Calu3 (cell line): ENCODE measurements around the gene SH3PXD2B. TPM values are rescaled to one million over a fixed set of nuclear protein-coding genes. Genes with fewer than 3 reads are reported as not detected.
A peak's percentile ranks its signal among the peaks of the same experiment; 100 is the strongest.
"Not testable (repeated sequence)": the region's sequence is repeated elsewhere in the genome, so short reads cannot be mapped to it uniquely, and the experiment has no call there.

Experiments used
- BruUV-seq: library from RNA; stranded (reverse); fragments of 400-500 nt; replicated peaks from 2 replicates; lab custom pipeline; 2021; lab: Mats Ljungman, UMichigan
- CTCF ChIA-PET: fragments of 300-600 bp; sonication (Branson Sonifier 250); formaldehyde crosslinking; loops from one replicate; lab custom pipeline; 2022; ENCODE audit warnings: antibody characterized with exemption; lab: Charles Lee
- DNase-seq: peaks from one replicate; pipeline ENCODE4 v3.0.0; 2022
- H3K27ac Mint-ChIP-seq: one replicate; pipeline ENCODE4 v1.8.0; 2022; ENCODE audit warnings: mixed read lengths; ENCODE audit not compliant: unreplicated experiment
- H3K27me3 Mint-ChIP-seq: one replicate; pipeline ENCODE4 v1.8.0; 2022; ENCODE audit warnings: mixed read lengths; ENCODE audit not compliant: unreplicated experiment
- H3K36me3 Mint-ChIP-seq: one replicate; pipeline ENCODE4 v1.8.0; 2022; ENCODE audit warnings: mild to moderate bottlenecking, moderate library complexity, mixed read lengths; ENCODE audit not compliant: insufficient read depth, unreplicated experiment
- H3K4me1 Mint-ChIP-seq: one replicate; pipeline ENCODE4 v1.8.0; 2022; ENCODE audit warnings: mild to moderate bottlenecking, low read depth, mixed read lengths; ENCODE audit not compliant: unreplicated experiment
- H3K4me3 Mint-ChIP-seq: one replicate; pipeline ENCODE4 v1.8.0; 2022; ENCODE audit warnings: mild to moderate bottlenecking, low read depth, moderate library complexity, mixed read lengths; ENCODE audit not compliant: unreplicated experiment
- H3K9me3 Mint-ChIP-seq: one replicate; pipeline ENCODE4 v1.8.0; 2022; ENCODE audit warnings: low read depth, mixed read lengths; ENCODE audit not compliant: unreplicated experiment
- intact Hi-C: fragments of 100-400 bp; cut with micrococcal nuclease; formaldehyde crosslinking; loops from one replicate; pipeline ENCODE4 v1.10.0; 2022; ENCODE audit not compliant: unreplicated experiment
- total RNA-seq: library from RNA; stranded (reverse); gene quantifications from 2 replicates; pipeline ENCODE4 v1.2.3, GENCODE V29; 2022
- TF ChIP-seq, protein P1 (sequence below): fragments of 200-600 bp; IDR thresholded peaks from one replicate; pipeline ENCODE4 v1.8.0; 2022; ENCODE audit warnings: antibody characterized with exemption; ENCODE audit not compliant: unreplicated experiment

Gene SH3PXD2B
- total RNA-seq, 1 experiment from 2014 or later: 25.6 TPM

DNA sequence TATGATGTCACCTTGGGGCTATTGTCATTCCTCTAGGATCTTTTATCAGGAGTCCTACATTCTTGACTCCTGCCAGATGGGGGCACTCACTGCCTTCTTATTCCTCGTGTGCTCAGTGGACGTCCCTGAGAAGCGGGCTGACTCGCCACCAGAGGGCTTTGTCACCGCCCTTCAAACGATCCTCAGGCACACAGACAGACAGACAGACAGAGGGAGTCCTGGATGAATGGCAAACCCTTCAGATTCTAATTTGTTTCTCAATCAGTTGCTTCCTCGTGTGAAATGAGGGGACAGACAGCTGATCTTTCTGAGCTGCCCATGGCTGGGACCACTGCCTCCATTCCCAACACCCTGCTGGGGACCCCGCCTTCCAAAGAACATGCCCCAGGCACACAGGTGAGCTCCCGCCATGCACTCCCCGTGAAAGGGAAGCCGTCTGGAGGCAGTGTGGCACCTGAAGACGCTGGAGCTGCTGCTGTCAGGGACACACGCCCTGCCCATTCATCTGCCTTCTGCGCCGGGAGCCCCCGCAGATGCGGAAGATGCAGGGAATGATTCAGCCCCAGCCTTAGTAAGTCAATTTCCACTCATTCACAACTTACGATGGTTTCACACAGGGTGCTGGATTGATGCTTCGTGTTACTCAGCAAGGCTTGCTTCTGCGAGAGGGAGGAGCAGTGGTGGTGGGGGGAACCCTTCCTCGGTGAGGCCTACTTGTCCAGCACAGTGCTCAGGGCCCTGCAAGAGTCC lies 24.9 kb upstream of the SH3PXD2B start:
- no peaks in the 10 kb centered on the region for H3K36me3 Mint-ChIP-seq
- peak; percentile 89 for DNase-seq
- intact Hi-C loops: loop anchor here (1.0 to 10.0 kb wide), 2 partner anchors 218 to 476 kb away; partner anchors contain the start of gene RPL26L1
- no peaks in the 10 kb centered on the region for H3K4me1 Mint-ChIP-seq
- peaks cover 43% of the 10 kb centered on the region for H3K27me3 Mint-ChIP-seq
- no peak overlapping the region for H3K27ac Mint-ChIP-seq
- no peaks in the 10 kb centered on the region for H3K9me3 Mint-ChIP-seq
- TF ChIP-seq, protein P1, sequence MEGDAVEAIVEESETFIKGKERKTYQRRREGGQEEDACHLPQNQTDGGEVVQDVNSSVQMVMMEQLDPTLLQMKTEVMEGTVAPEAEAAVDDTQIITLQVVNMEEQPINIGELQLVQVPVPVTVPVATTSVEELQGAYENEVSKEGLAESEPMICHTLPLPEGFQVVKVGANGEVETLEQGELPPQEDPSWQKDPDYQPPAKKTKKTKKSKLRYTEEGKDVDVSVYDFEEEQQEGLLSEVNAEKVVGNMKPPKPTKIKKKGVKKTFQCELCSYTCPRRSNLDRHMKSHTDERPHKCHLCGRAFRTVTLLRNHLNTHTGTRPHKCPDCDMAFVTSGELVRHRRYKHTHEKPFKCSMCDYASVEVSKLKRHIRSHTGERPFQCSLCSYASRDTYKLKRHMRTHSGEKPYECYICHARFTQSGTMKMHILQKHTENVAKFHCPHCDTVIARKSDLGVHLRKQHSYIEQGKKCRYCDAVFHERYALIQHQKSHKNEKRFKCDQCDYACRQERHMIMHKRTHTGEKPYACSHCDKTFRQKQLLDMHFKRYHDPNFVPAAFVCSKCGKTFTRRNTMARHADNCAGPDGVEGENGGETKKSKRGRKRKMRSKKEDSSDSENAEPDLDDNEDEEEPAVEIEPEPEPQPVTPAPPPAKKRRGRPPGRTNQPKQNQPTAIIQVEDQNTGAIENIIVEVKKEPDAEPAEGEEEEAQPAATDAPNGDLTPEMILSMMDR: peak; percentile 86
- H3K4me3 Mint-ChIP-seq: no peak overlapping the region
- CTCF ChIA-PET: interaction anchor here (1.0 to 1.2 kb wide), 2 partner anchors 218 to 219 kb away, joined by 3 read pairs; no protein-coding TSS in a partner anchor
- BruUV-seq: no TSS peak

DNA sequence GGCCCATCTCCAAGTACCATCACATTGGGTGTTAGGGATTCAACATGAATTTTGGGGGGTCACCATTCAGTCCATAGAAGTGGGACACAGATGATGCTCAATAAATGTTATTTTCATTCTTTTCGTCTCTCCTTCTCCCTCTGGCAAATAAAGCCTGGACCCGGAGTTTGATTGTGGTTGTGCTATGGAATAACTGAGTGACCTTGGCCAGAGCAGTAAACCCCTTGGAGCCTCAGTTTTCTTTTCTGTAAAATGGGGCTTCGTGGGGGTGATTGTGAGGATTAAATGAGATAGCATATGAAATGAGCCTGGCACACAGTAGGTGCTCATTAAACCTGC lies 24.3 kb upstream of the SH3PXD2B start:
- H3K4me3 Mint-ChIP-seq, DNase-seq, H3K9me3 Mint-ChIP-seq, H3K36me3 Mint-ChIP-seq, H3K4me1 Mint-ChIP-seq, BruUV-seq, H3K27ac Mint-ChIP-seq: not testable (repeated sequence)
- CTCF ChIA-PET: interaction anchor here (1.0 to 1.2 kb wide), 2 partner anchors 218 to 220 kb away, joined by 3 read pairs; no protein-coding TSS in a partner anchor
- H3K27me3 Mint-ChIP-seq: peaks cover 48% of the 10 kb centered on the region
- intact Hi-C loops: loop anchor here (1.0 to 10.0 kb wide), 2 partner anchors 219 to 476 kb away; partner anchors contain the start of gene RPL26L1

DNA sequence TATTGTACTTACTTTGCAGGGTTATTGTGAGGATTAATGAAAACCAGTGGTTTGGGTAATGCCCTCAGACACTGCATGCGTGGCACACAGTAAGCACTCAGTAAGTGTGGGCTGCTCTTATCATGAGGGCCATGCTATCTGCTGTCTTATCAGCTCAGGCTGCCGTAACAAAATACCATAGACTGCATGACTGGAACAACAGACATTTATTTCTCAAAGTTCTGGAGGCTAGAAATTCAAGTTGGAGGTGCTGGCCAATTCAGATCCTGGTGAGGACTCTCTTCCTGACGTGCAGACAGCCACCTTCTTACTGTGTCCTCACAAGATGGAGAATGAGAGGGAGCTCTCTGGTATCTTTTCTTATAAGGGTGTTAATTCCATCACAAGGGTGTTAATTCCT lies 23.9 kb upstream of the SH3PXD2B start:
- CTCF ChIA-PET: interaction anchor here (1.2 kb wide), 1 partner anchor 220 kb away, joined by 3 read pairs; no protein-coding TSS in a partner anchor
- H3K4me1 Mint-ChIP-seq: no peaks in the 10 kb centered on the region
- H3K27ac Mint-ChIP-seq: no peak overlapping the region
- peaks cover 52% of the 10 kb centered on the region for H3K27me3 Mint-ChIP-seq
- intact Hi-C loops: loop anchor here (10.0 kb wide), 1 partner anchor 477 kb away; the partner anchor contains the start of gene RPL26L1
- no peaks in the 10 kb centered on the region for H3K9me3 Mint-ChIP-seq
- no peaks in the 10 kb centered on the region for H3K36me3 Mint-ChIP-seq
- TF ChIP-seq, protein P1: no peak
- no peak overlapping the region for H3K4me3 Mint-ChIP-seq
- no TSS peak for BruUV-seq
- no peak for DNase-seq

DNA sequence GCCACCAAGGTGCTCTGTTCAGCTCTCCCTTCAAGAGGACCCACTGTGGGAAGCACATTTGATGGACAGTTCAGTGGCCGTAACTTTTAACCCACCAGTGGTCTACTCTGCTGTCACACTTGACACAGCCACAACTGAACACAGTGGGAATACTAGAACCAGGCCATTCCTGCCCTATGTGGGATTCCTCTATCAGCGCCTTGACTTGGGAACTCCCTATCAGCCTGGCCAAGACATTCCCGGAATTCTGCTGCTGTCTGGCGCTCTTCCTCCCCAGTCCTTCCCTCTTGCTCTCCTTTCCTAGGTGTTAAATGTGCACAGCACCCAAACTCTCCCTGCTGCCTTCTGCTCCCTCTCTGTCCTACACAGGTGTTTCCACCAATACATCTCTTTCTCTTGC lies 23.1 kb upstream of the SH3PXD2B start:
- no peaks in the 10 kb centered on the region for H3K4me1 Mint-ChIP-seq
- H3K27ac Mint-ChIP-seq: no peak overlapping the region
- BruUV-seq: no TSS peak
- CTCF ChIA-PET: interaction anchor here (0.5 kb wide), 1 partner anchor 52 kb away, joined by 3 read pairs; no protein-coding TSS in a partner anchor
- TF ChIP-seq, protein P1: no peak
- H3K27me3 Mint-ChIP-seq: peaks cover 53% of the 10 kb centered on the region
- DNase-seq: no peak
- H3K9me3 Mint-ChIP-seq: no peaks in the 10 kb centered on the region
- no peaks in the 10 kb centered on the region for H3K36me3 Mint-ChIP-seq
- H3K4me3 Mint-ChIP-seq: no peak overlapping the region
- intact Hi-C loops: loop anchor here (10.0 kb wide), 1 partner anchor 477 kb away; the partner anchor contains the start of gene RPL26L1
